Trophoblast cell (in vitro differentiated cells and primary cell): Measurements from ENCODE around the gene ESPL1.

Source experiments
- DNase-seq, 2 donors: peaks; one replicate each; pipeline ENCODE4 v3.0.0-alpha.2; 2016
- H2AFZ ChIP-seq: 2 replicates; pipeline ENCODE4 v1.6.1; 2013; ENCODE audit warnings: low read length, moderate library complexity, mild to moderate bottlenecking; ENCODE audit not compliant: insufficient read depth, poor library complexity
- H2AK5ac ChIP-seq: 2 replicates; pipeline ENCODE4 v1.6.1; 2013; ENCODE audit warnings: mild to moderate bottlenecking, low read length
- H2BK120ac ChIP-seq: 2 replicates; pipeline ENCODE4 v1.6.1; 2013; ENCODE audit warnings: low read length, mild to moderate bottlenecking, moderate library complexity; ENCODE audit not compliant: insufficient read depth, poor library complexity
- H2BK12ac ChIP-seq: 2 replicates; pipeline ENCODE4 v1.6.1; 2013; ENCODE audit warnings: mild to moderate bottlenecking, low read length, moderate library complexity
- H2BK5ac ChIP-seq: 2 replicates; pipeline ENCODE4 v1.6.1; 2013; ENCODE audit warnings: low read length, low read depth, moderate library complexity, mild to moderate bottlenecking; ENCODE audit not compliant: poor library complexity
- H3K14ac ChIP-seq: 2 replicates; pipeline ENCODE4 v1.6.1; 2013; ENCODE audit warnings: mild to moderate bottlenecking, low read length
- H3K18ac ChIP-seq: 2 replicates; pipeline ENCODE4 v1.6.1; 2013; ENCODE audit warnings: mild to moderate bottlenecking, low read length
- H3K23ac ChIP-seq: 2 replicates; pipeline ENCODE4 v1.6.1; 2013; ENCODE audit warnings: low read length
- H3K27ac ChIP-seq: 2 replicates; pipeline ENCODE4 v1.5.1; 2013; ENCODE audit warnings: low read depth, mild to moderate bottlenecking, inconsistent platforms, low read length, moderate library complexity
- H3K27me3 ChIP-seq: 2 replicates; pipeline ENCODE4 v1.6.1; 2013; ENCODE audit warnings: inconsistent platforms, mild to moderate bottlenecking, low read length, moderate library complexity; ENCODE audit not compliant: insufficient read depth
- H3K36me3 ChIP-seq, 2 experiments: 1 replicate in 1 of 2; 2 replicates in 1 of 2; pipeline ENCODE4 v1.6.1; 2013; ENCODE audit warnings: low read length in 2 of 2, mild to moderate bottlenecking in 2 of 2, moderate library complexity in 1 of 2; ENCODE audit not compliant: insufficient read depth in 2 of 2, control insufficient read depth in 1 of 2
- H3K4ac ChIP-seq: 2 replicates; pipeline ENCODE4 v1.6.1; 2013; ENCODE audit warnings: low read depth, mild to moderate bottlenecking, low read length, moderate library complexity
- H3K4me1 ChIP-seq, 2 experiments: 1 replicate in 1 of 2; 2 replicates in 1 of 2; pipeline ENCODE4 v1.6.1; 2013; ENCODE audit warnings: low read length in 2 of 2, mild to moderate bottlenecking in 2 of 2, moderate library complexity in 1 of 2; ENCODE audit not compliant: insufficient read depth in 2 of 2, control insufficient read depth in 1 of 2
- H3K4me2 ChIP-seq: 2 replicates; pipeline ENCODE4 v1.6.1; 2013; ENCODE audit warnings: inconsistent platforms, mild to moderate bottlenecking, low read length, moderate library complexity
- H3K4me3 ChIP-seq: 2 replicates; pipeline ENCODE4 v1.5.1; 2013; ENCODE audit warnings: mild to moderate bottlenecking, low read depth, low read length, inconsistent platforms
- H3K79me1 ChIP-seq: one replicate; pipeline ENCODE4 v1.6.1; 2013; ENCODE audit warnings: low read length
- H3K79me2 ChIP-seq: 2 replicates; pipeline ENCODE4 v1.6.1; 2013; ENCODE audit warnings: low read length, mild to moderate bottlenecking; ENCODE audit not compliant: control insufficient read depth, insufficient read depth, poor library complexity
- H3K9ac ChIP-seq: 2 replicates; pipeline ENCODE4 v1.6.1; 2013; ENCODE audit warnings: mild to moderate bottlenecking, low read length
- H3K9me3 ChIP-seq: 2 replicates; pipeline ENCODE4 v1.6.1; 2013; ENCODE audit warnings: low read depth, mild to moderate bottlenecking, control low read depth, inconsistent platforms, low read length; ENCODE audit not compliant: insufficient read depth
- H4K12ac ChIP-seq: 2 replicates; pipeline ENCODE4 v1.6.1; 2013; ENCODE audit warnings: low read depth, mild to moderate bottlenecking, low read length, moderate library complexity
- H4K8ac ChIP-seq: 2 replicates; pipeline ENCODE4 v1.6.1; 2013; ENCODE audit warnings: low read depth, mild to moderate bottlenecking, low read length, moderate library complexity
- H4K91ac ChIP-seq: one replicate; pipeline ENCODE4 v1.6.1; 2013; ENCODE audit warnings: low read depth, mild to moderate bottlenecking, low read length, moderate library complexity
- WGBS: extraction: QIAGEN DNeasy Blood & Tissue Kit; methylation state at CpG from one replicate; pipeline ENCODE4 v1.1.7; 2013; ENCODE audit warnings: missing lambda C conversion rate; ENCODE audit not compliant: insufficient read length, insufficient coverage; ENCODE audit errors: extremely low coverage; 5-methylcytosine and 5-hydroxymethylcytosine counted together

The ESPL1 gene

DNA sequence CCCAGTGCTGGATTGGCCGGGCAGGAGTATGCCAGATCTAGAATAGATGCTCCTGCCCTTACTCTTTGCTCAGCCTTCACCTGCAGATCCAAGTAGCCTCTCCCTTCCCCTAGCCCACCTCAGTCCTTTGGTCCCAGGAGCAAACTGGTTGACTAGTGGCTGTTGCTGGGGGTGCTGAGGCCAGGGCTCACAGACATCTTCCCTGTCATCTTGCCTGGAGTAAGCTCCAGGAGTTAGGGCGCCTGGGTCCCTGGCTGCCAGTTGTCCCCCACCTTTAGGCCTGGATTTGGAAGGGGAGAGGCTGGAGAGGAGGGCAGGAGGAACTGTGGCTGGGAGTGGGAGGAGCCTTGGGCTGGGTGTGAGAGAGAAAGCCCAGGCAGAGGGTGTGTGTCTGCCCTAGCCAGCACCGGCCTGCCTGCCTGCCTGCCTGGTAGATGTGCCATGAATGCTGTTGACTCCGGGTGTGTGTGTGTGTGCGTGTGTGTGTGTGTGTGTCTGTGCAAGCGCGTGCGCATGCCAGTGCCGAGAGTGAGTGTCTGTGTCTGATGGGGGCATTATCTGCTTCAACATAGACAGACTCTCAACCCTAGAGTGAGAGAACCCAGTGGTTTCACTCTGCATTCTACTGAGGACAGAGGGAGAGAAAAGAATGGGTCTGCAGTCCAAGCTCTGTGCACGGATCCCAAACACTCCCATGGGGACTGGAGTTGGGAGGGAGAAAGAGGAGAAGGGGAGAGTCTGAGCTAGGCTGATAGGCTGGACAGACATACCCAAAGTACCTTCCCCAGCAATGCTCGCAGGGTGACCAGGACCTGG, 35.2 kb upstream of the ESPL1 start:
- H3K4ac ChIP-seq, result peak overlapping the region; percentile 2
- peak overlapping the region; percentile 89 for H3K18ac ChIP-seq
- H2BK12ac ChIP-seq, result peak overlapping the region; percentile 41
- H3K14ac ChIP-seq, result peak overlapping the region; percentile 61
- peak overlapping the region; percentile 39 for H4K12ac ChIP-seq
- peak overlapping the region; percentile 83 for H4K91ac ChIP-seq
- peaks cover 3% of the 10 kb centered on the region for H3K79me2 ChIP-seq
- peak overlapping the region; percentile 25 for H3K4me3 ChIP-seq
- no peaks in the 10 kb centered on the region for H3K36me3 ChIP-seq
- H3K4me2 ChIP-seq, result peak overlapping the region; percentile 66
- DNase-seq, result peak in 1 of 2 donors; percentile 37
- peak overlapping the region; percentile 67 for H2AK5ac ChIP-seq
- no CpG with 5 or more reads among the region's 11 CpGs for WGBS
- peaks cover 21% of the 10 kb centered on the region for H3K79me1 ChIP-seq
- no peak overlapping the region for H3K9ac ChIP-seq
- no peaks in the 10 kb centered on the region for H3K9me3 ChIP-seq
- peak overlapping the region; percentile 9 for H2BK5ac ChIP-seq
- H3K27me3 ChIP-seq, result no peaks in the 10 kb centered on the region
- H2BK120ac ChIP-seq, result peak overlapping the region; percentile 57
- H4K8ac ChIP-seq, result peak overlapping the region; percentile 63
- H3K23ac ChIP-seq, result no peak overlapping the region
- H3K4me1 ChIP-seq, result peaks cover 35 to 41% of the 10 kb centered on the region in 2 experiments
- H3K27ac ChIP-seq, result peak overlapping the region; percentile 32
- H2AFZ ChIP-seq, result peak overlapping the region; percentile 5

DNA sequence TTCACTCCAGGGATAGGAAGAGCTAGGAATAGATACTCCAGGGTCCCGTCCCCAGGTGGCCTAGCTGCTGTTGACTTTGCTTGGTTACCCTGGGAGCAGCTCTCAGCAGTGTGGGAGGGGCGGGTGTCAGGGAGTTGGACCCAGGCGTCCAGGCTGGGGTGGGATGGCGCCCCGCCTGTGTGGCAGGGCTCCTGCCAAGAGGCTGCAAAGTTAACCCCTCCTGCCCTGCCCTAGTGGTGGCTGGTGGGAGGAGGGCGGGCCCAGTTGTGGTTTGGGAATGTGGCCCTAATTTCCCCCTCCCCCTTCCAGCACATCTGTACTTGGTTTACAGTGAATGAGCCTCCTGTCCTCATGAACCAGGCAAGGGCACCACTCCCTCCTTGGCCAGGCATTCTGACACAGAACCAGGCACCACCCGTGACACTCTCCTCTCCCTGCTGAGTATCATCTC, 34.4 kb upstream of the ESPL1 start:
- peak overlapping the region; percentile 58 for H4K91ac ChIP-seq
- no peak overlapping the region for H2BK120ac ChIP-seq
- DNase-seq, result no peak
- H3K79me2 ChIP-seq, result peaks cover 3% of the 10 kb centered on the region
- H3K27ac ChIP-seq, result no peak overlapping the region
- no peak overlapping the region for H3K23ac ChIP-seq
- H3K4me3 ChIP-seq, result no peak overlapping the region
- peak overlapping the region; percentile 11 for H2BK12ac ChIP-seq
- H3K18ac ChIP-seq, result peak overlapping the region; percentile 37
- WGBS, result no CpG with 5 or more reads among the region's 7 CpGs
- H4K8ac ChIP-seq, result no peak overlapping the region
- H3K4me1 ChIP-seq, result peaks cover 35 to 41% of the 10 kb centered on the region in 2 experiments
- no peak overlapping the region for H3K9ac ChIP-seq
- H4K12ac ChIP-seq, result peak overlapping the region; percentile 1
- H3K36me3 ChIP-seq, result no peaks in the 10 kb centered on the region
- H2AK5ac ChIP-seq, result peak overlapping the region; percentile 42
- no peak overlapping the region for H2BK5ac ChIP-seq
- no peaks in the 10 kb centered on the region for H3K27me3 ChIP-seq
- peak overlapping the region; percentile 5 for H2AFZ ChIP-seq
- H3K14ac ChIP-seq, result peak overlapping the region; percentile 9
- H3K4me2 ChIP-seq, result peak overlapping the region; percentile 31
- H3K9me3 ChIP-seq, result no peaks in the 10 kb centered on the region
- no peak overlapping the region for H3K4ac ChIP-seq
- peaks cover 21% of the 10 kb centered on the region for H3K79me1 ChIP-seq

DNA sequence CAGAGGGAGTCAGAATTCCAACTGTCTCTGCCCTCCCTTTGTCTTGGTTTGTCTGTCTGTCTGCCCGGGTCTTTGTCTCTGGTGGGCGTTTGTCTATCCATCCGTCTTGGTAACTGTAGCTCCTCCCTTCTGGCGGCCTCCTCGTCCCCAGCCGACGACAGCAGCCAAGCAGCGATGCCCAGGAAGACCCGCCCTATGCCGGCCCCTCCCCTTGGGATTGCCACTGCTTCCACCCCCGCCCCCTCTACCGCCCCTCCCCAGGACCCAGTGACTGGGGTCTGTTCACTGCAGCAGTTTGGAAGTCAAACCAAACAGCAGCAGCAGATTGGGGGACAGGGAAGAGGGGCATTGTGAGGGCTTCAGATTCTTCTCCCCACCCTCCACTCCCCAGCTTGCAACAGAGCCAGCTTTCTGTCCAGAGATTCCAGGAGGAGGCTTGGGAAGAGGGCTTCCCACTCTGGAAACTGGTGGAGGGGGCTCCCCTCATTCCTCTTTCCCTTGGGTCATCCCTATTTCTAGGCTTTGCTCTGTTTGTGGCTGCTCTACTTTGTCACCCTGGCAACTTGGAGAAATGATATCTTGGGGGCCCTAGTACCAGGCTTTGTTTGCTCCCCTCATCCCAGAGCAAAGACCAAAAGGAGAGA, 33.7 kb upstream of the ESPL1 start:
- H3K79me2 ChIP-seq, result peaks cover 3% of the 10 kb centered on the region
- no peak overlapping the region for H3K27ac ChIP-seq
- peaks cover 34 to 41% of the 10 kb centered on the region in 2 experiments for H3K4me1 ChIP-seq
- no peak overlapping the region for H2BK120ac ChIP-seq
- H3K23ac ChIP-seq, result no peak overlapping the region
- no CpG with 5 or more reads among the region's 12 CpGs for WGBS
- no peak overlapping the region for H2BK5ac ChIP-seq
- no peak overlapping the region for H2BK12ac ChIP-seq
- no peak overlapping the region for H3K14ac ChIP-seq
- H4K8ac ChIP-seq, result no peak overlapping the region
- peak overlapping the region; percentile 58 for H4K91ac ChIP-seq
- no peaks in the 10 kb centered on the region for H3K36me3 ChIP-seq
- no peak overlapping the region for H3K4me3 ChIP-seq
- peaks cover 21% of the 10 kb centered on the region for H3K79me1 ChIP-seq
- no peak overlapping the region for H2AFZ ChIP-seq
- H2AK5ac ChIP-seq, result no peak overlapping the region
- peak overlapping the region; percentile 31 for H3K4me2 ChIP-seq
- H3K9ac ChIP-seq, result no peak overlapping the region
- H3K18ac ChIP-seq, result no peak overlapping the region
- no peak for DNase-seq
- no peaks in the 10 kb centered on the region for H3K9me3 ChIP-seq
- H4K12ac ChIP-seq, result no peak overlapping the region
- no peaks in the 10 kb centered on the region for H3K27me3 ChIP-seq
- H3K4ac ChIP-seq, result no peak overlapping the region

DNA sequence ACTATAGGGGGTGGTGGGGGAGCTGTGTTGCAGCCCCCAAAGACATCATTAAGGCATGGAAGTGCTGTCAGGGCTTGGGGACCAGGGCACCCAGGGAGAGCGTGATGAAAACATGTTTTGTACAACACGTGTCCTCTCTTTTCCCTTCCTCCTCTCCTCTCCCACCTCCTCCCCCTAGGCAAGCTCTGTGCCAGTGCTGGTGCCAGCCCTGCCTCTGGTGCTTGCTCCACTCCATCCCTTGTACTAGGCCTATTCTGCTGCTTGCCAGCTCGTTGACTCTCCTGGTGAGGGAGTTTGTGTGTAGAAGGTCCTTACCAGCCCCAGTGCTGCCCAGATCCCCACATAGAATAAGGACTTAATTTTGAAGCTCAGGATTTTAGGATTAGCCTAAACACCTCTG, 32.9 kb upstream of the ESPL1 start:
- no peaks in the 10 kb centered on the region for H3K36me3 ChIP-seq
- H3K27me3 ChIP-seq, result no peaks in the 10 kb centered on the region
- no peak overlapping the region for H4K91ac ChIP-seq
- no peak for DNase-seq
- peaks cover 21% of the 10 kb centered on the region for H3K79me1 ChIP-seq
- H2AK5ac ChIP-seq, result peak overlapping the region; percentile 49
- H4K8ac ChIP-seq, result no peak overlapping the region
- no peak overlapping the region for H2BK5ac ChIP-seq
- no peak overlapping the region for H3K18ac ChIP-seq
- peaks cover 3% of the 10 kb centered on the region for H3K79me2 ChIP-seq
- no peak overlapping the region for H3K27ac ChIP-seq
- H3K9ac ChIP-seq, result no peak overlapping the region
- no CpG with 5 or more reads among the region's 3 CpGs for WGBS
- H3K23ac ChIP-seq, result no peak overlapping the region
- H3K4ac ChIP-seq, result no peak overlapping the region
- H4K12ac ChIP-seq, result no peak overlapping the region
- H2BK12ac ChIP-seq, result peak overlapping the region; percentile 63
- peaks cover 29 to 36% of the 10 kb centered on the region in 2 experiments for H3K4me1 ChIP-seq
- no peak overlapping the region for H3K4me2 ChIP-seq
- H2AFZ ChIP-seq, result no peak overlapping the region
- H3K14ac ChIP-seq, result no peak overlapping the region
- no peak overlapping the region for H2BK120ac ChIP-seq
- H3K4me3 ChIP-seq, result no peak overlapping the region
- no peaks in the 10 kb centered on the region for H3K9me3 ChIP-seq
